AG04449 (cell line): Measurements from ENCODE around the gene ENPP4.

Experiments used
- CTCF ChIA-PET: fragments of 350-600 bp; formaldehyde crosslinking; extraction: SDS; loops from one replicate; lab custom pipeline; 2021; ENCODE audit warnings: antibody characterized with exemption; lab: Yijun Ruan, JAX
- POLR2A ChIA-PET: fragments of 400-600, 350-600 bp; formaldehyde crosslinking; extraction: SDS; loops from one replicate; lab custom pipeline; 2020; ENCODE audit warnings: antibody characterized with exemption, inconsistent platforms; lab: Yijun Ruan, JAX
- DNase-seq: peaks from one replicate; pipeline ENCODE4 v3.0.0-alpha.2; 2010; ENCODE audit warnings: low read depth, low spot score
- H3K4me3 ChIP-seq: 2 replicates; pipeline ENCODE4 v1.5.1; 2011; ENCODE audit warnings: low read depth, mild to moderate bottlenecking, control low read depth, low read length
- TF ChIP-seq, protein P1 (sequence below): IDR thresholded peaks from one replicate; pipeline ENCODE4 v1.5.1; 2011; ENCODE audit warnings: mild to moderate bottlenecking, moderate library complexity, low read length, control low read depth, inconsistent platforms; ENCODE audit not compliant: insufficient read depth; ENCODE audit errors: missing control alignments

ENPP4 gene

DNA sequence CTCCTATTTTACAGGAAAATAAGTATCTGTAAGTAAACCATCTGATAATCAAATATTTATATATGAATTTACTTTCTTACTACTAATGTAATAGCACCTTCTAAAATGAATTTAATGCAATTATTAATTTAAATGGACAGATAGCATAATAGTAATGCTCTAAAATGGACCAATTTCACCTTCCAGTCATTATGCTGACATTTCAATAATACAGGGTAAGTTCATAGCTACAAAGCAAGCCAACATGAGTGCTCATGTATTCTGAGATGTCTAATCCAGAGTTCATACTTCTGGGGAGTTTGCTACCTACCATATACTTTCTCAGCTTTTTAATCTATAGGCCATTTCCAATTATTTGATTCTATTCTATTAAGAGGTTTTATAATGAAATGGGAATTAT, 29.4 kb downstream of the ENPP4 start:
- ChIA-PET CTCF (no interaction called here), POLR2A (no interaction called here)
- DNase-seq: no peak
- TF ChIP-seq, protein P1, sequence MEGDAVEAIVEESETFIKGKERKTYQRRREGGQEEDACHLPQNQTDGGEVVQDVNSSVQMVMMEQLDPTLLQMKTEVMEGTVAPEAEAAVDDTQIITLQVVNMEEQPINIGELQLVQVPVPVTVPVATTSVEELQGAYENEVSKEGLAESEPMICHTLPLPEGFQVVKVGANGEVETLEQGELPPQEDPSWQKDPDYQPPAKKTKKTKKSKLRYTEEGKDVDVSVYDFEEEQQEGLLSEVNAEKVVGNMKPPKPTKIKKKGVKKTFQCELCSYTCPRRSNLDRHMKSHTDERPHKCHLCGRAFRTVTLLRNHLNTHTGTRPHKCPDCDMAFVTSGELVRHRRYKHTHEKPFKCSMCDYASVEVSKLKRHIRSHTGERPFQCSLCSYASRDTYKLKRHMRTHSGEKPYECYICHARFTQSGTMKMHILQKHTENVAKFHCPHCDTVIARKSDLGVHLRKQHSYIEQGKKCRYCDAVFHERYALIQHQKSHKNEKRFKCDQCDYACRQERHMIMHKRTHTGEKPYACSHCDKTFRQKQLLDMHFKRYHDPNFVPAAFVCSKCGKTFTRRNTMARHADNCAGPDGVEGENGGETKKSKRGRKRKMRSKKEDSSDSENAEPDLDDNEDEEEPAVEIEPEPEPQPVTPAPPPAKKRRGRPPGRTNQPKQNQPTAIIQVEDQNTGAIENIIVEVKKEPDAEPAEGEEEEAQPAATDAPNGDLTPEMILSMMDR: no peak
- H3K4me3 ChIP-seq: no peak overlapping the region

DNA sequence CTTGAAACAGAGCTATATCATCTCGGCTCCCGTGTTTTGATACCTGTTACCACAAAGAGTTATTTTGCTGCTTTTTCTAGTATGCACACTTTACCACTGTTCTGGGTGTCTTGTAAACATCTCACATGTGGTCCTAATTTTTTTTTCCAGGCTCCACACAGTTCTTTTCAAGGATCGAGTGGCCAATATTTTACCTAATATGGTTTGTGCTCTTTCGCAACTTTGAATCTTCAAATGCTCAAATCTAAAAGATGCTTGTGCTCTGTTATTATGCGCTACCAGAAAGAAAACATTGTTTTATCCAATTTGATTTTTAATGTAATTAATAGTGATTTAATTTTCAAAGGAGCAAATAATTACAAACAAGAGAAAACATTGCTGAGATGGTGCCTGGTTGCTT, 30.3 kb downstream of the ENPP4 start:
- ChIA-PET POLR2A (no interaction called here), CTCF (no interaction called here)
- DNase-seq: no peak
- H3K4me3 ChIP-seq: no peak overlapping the region
- TF ChIP-seq, protein P1: no peak

DNA sequence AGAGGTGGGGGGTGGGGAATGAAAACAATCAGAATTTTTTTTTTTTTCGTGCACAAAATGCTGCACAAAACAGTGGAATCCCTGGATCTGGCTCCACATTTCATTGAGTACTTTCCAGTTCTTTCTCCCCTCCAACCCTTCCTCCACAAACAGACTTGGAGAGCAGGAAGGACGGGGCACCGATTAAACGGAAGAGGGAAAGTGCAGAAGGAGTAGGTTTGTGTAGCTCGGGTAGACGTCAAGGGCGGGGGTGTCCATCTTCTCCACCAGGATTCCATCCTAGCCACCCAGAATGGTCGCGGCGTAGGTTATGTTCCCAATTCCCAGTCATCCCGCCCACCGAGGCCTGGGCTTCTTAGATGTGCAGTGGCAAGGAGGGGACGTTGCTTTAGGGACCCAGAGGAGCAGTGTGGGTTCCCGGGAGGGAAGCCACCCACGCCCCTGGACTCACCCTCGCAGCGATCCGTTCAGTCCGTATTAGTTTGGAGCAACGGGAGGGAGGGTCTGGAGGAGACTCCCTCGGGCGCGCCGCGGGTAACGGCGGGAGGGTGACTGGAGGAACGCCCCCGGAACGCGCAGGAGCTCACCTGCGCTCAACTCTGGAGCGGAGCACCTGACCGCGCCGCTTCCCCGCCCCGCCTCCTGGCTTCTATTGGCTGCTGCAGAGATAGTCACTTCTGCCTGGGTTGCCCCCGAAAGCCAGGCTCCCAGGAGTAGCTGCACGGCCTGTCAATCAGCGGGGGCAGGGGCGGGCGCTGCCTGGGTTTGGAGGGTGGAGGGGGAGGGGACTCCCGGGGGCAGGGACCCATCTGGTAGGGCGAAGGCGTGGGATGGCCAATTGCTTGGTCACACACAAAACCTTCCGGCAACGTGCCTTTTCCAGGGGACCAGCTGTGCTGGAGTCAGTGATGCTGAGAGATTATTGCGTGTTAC, 40.8 kb downstream of the ENPP4 start, which contains the start of gene ENPP5:
Gene ENPP5, minus strand, starts transcription at position 624 of the 933 bp plus-strand sequence. CDS start 2,718 bp downstream, outside the sequence.
- no peak within 1 kb of the TSS for H3K4me3 ChIP-seq
- no peak for DNase-seq
- POLR2A ChIA-PET: no interaction called here
- TF ChIP-seq, protein P1: no peak
- CTCF ChIA-PET: no interaction called here

DNA sequence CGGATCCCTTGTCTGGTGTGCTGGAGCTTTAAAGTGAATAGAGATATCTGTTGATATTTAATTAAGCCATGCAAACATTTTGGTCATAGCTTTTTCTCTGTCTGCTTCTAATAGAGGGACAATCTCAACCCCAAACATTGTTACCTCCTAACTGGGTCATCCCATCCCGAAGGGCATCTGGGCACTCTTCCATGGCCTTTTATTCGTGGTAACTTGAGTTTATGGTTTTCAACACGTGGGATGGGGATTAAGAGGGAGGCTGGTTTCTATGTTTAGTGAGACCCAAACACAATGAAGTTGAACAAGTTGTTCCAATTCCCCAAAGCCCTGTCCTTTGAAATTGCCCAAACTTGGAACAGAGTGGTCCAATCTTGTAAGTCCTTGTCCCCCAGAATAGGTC, 42.4 kb downstream of the ENPP4 start:
- TF ChIP-seq, protein P1: no peak
- DNase-seq: no peak
- no peak overlapping the region for H3K4me3 ChIP-seq
- POLR2A ChIA-PET: no interaction called here
- CTCF ChIA-PET: no interaction called here

DNA sequence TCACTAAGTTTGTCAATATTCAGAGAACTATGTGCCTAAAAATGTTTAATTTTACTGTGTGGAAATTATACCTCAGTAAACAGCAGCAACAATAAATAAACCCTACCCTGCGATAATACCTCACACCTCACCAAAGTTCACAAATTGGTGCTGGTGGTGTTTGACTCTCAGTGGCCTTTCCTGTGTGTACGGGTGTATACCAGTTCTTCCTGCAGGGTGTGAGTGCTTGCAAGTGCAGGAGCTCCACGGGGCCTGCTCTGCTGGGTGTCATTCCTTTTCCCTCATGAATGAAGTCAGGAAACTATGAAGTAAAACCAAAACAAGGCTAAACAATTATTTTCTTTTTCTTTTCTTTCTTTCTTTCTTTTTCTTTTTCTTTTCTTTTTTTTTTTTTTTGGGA, 45.1 kb downstream of the ENPP4 start:
- TF ChIP-seq, protein P1: no peak
- no peak overlapping the region for H3K4me3 ChIP-seq
- ChIA-PET POLR2A (no interaction called here), CTCF (no interaction called here)
- DNase-seq: no peak

DNA sequence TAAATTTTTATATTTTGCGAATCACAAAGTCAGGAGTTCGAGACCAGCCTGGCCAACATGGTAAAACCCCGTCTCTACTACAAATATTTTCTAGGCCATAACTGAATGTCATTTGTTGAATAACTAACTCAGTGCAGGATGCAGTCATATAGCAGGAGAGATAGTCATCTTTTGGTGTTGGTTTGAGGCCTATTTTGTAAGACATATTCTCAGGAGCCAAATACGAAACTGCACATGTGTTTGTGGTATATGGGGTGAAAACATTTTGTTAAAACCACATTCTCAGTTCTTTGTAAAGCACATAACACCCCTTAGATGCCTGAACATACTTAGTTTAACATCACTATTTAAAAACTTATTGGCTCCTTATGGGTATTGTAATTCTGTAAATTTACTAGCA, 45.7 kb downstream of the ENPP4 start:
- no peak for DNase-seq
- CTCF ChIA-PET: no interaction called here
- H3K4me3 ChIP-seq: no peak overlapping the region
- TF ChIP-seq, protein P1: no peak
- POLR2A ChIA-PET: no interaction called here
